Non-pigmented ciliary epithelial cell (primary cell): ENCODE results near the gene GCLC.

ENCODE experiments used
- DNase-seq: peaks from one replicate; pipeline ENCODE4 v3.0.0-alpha.2; 2010; ENCODE audit warnings: low read depth

The GCLC gene

DNA sequence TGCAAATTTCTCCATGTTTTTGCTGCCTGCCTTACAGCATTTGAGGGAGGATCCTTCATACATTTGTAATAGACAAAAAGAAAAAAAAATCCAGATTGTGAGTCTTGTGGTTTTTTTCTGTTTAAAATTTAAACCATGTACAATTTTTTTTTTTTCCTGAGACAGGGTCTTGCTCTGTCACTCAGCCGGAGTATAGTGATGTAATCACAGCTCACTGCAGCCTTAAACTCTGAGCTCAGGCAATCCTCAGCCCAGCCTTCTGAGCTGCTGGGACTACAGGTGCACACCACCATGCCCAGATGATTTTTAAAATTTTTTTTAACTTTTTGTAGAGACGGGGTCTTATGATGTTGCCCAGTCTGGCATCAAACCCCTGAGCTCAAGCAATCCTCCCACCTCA, 97.0 kb downstream of the GCLC start:
- no peak for DNase-seq
